WTC11 (cell line): ENCODE data around the gene TEX101. TPM values are rescaled to one million over a fixed set of nuclear protein-coding genes. Genes with fewer than 3 reads are reported as not detected.

ENCODE experiments used
- ATAC-seq: fragments of 200-7000 bp; cut with Tn5 transposase; 2 replicates; pipeline ENCODE4 v1.10.0; 2021; ENCODE audit warnings: mild to moderate bottlenecking, moderate library complexity
- CTCF ChIA-PET: fragments of 300-600 bp; sonication (Branson Sonifier 250); formaldehyde crosslinking; loops from one replicate; lab custom pipeline; 2021; ENCODE audit warnings: antibody characterized with exemption; lab: Charles Lee
- POLR2A ChIA-PET: fragments of 350-600 bp; sonication (Branson Sonifier 250); formaldehyde crosslinking; loops from one replicate; lab custom pipeline; 2021; ENCODE audit warnings: antibody characterized with exemption; lab: Charles Lee
- DNase-seq: peaks from one replicate; pipeline ENCODE4 v3.0.0; 2021; ENCODE audit warnings: low spot score
- H3K27ac Mint-ChIP-seq: 2 replicates; pipeline ENCODE4 v1.8.0; 2021; ENCODE audit warnings: mixed read lengths
- H3K27me3 Mint-ChIP-seq: 2 replicates; pipeline ENCODE4 v1.8.0; 2021; ENCODE audit warnings: low read depth, mild to moderate bottlenecking, moderate library complexity, mixed read lengths
- H3K36me3 Mint-ChIP-seq: 2 replicates; pipeline ENCODE4 v1.8.0; 2021; ENCODE audit warnings: mixed read lengths
- H3K4me1 Mint-ChIP-seq: 2 replicates; pipeline ENCODE4 v1.8.0; 2022; ENCODE audit warnings: mixed read lengths
- H3K4me3 Mint-ChIP-seq: 2 replicates; pipeline ENCODE4 v1.8.0; 2021; ENCODE audit warnings: mild to moderate bottlenecking, moderate library complexity, mixed read lengths
- H3K9me3 Mint-ChIP-seq: 2 replicates; pipeline ENCODE4 v1.8.0; 2021; ENCODE audit warnings: mixed read lengths
- AR ChIP-seq: fragments of 250-450 bp; sonication (Bioruptor Pico); IDR thresholded peaks from 2 replicates; pipeline ENCODE4 v1.9.0; 2021; ENCODE audit warnings: mild to moderate bottlenecking
- ARID4B ChIP-seq: sonication (generic); formaldehyde crosslinking; IDR thresholded peaks from 2 replicates; pipeline ENCODE4 v1.8.0; 2023; ENCODE audit warnings: missing genetic modification reagents, mild to moderate bottlenecking, borderline replicate concordance
- FOXJ3 ChIP-seq: sonication (generic); formaldehyde crosslinking; IDR thresholded peaks from 2 replicates; pipeline ENCODE4 v1.9.0; 2021; ENCODE audit warnings: missing genetic modification reagents, mild to moderate bottlenecking, borderline replicate concordance
- FOXP1 ChIP-seq: sonication (generic); formaldehyde crosslinking; IDR thresholded peaks from 2 replicates; pipeline ENCODE4 v1.8.0; 2022; ENCODE audit warnings: missing genetic modification reagents, mild to moderate bottlenecking, moderate library complexity, borderline replicate concordance
- FOXP4 ChIP-seq: sonication (generic); formaldehyde crosslinking; IDR thresholded peaks from 2 replicates; pipeline ENCODE4 v1.8.0; 2022; ENCODE audit warnings: mild to moderate bottlenecking, missing genetic modification reagents
- MLX ChIP-seq: sonication (generic); formaldehyde crosslinking; IDR thresholded peaks from 2 replicates; pipeline ENCODE4 v1.8.1; 2023; ENCODE audit warnings: mild to moderate bottlenecking, missing genetic modification reagents, moderate library complexity
- SP1 ChIP-seq: sonication (generic); formaldehyde crosslinking; conservative IDR thresholded peaks from 2 replicates; pipeline ENCODE4 v1.8.1; 2022; ENCODE audit warnings: missing genetic modification reagents
- STAT6 ChIP-seq: sonication (generic); formaldehyde crosslinking; conservative IDR thresholded peaks from 2 replicates; pipeline ENCODE4 v1.8.1; 2023; ENCODE audit warnings: mild to moderate bottlenecking, low read depth, missing genetic modification reagents, moderate library complexity
- TCF7 ChIP-seq: sonication (generic); formaldehyde crosslinking; IDR thresholded peaks from 2 replicates; pipeline ENCODE4 v1.8.0; 2022; ENCODE audit warnings: mild to moderate bottlenecking, low read depth, missing genetic modification reagents, moderate library complexity
- TEAD1 ChIP-seq: sonication (generic); formaldehyde crosslinking; IDR thresholded peaks from 2 replicates; pipeline ENCODE4 v1.8.0; 2022; ENCODE audit warnings: mild to moderate bottlenecking, missing genetic modification reagents
- ZNF219 ChIP-seq: sonication (generic); formaldehyde crosslinking; IDR thresholded peaks from 2 replicates; pipeline ENCODE4 v1.8.0; 2023; ENCODE audit warnings: missing genetic modification reagents, mild to moderate bottlenecking, borderline replicate concordance
- ZNF317 ChIP-seq: sonication (generic); formaldehyde crosslinking; IDR thresholded peaks from 2 replicates; pipeline ENCODE4 v1.8.1; 2023; ENCODE audit warnings: low read depth, mild to moderate bottlenecking, moderate library complexity, missing genetic modification reagents, borderline replicate concordance
- ZNF396 ChIP-seq: fragments of 250-450 bp; sonication (Bioruptor Pico); IDR thresholded peaks from 2 replicates; pipeline ENCODE4 v1.8.0; 2021; ENCODE audit warnings: mild to moderate bottlenecking, moderate library complexity, borderline replicate concordance
- ZNF416 ChIP-seq: fragments of 250-450 bp; sonication (Bioruptor Pico); IDR thresholded peaks from 2 replicates; pipeline ENCODE4 v1.9.0; 2021; ENCODE audit warnings: mild to moderate bottlenecking, inconsistent platforms
- ZNF425 ChIP-seq: fragments of 250-450 bp; sonication (Bioruptor Pico); conservative IDR thresholded peaks from 2 replicates; pipeline ENCODE4 v1.9.0; 2021; ENCODE audit warnings: mild to moderate bottlenecking
- total RNA-seq: library from RNA; stranded (reverse); gene quantifications from 3 replicates; pipeline ENCODE4 v1.2.3, GENCODE V29; 2021

The TEX101 gene
- total RNA-seq, 1 experiment from 2014 or later = not detected

- no peak overlapping the region for H3K27ac Mint-ChIP-seq
- H3K27me3 Mint-ChIP-seq = peaks cover 3% of the 10 kb centered on the region; the same call in 1 of the 2 replicates
- no peaks in the 10 kb centered on the region for H3K36me3 Mint-ChIP-seq
- TF ChIP-seq FOXP4 (no peak), SP1 (CRISPR knock-in tag) (no peak), TEAD1 (CRISPR knock-in tag) (no peak), STAT6 (CRISPR knock-in tag) (no peak), MLX (CRISPR knock-in tag) (no peak), ZNF396 (CRISPR knock-in tag) (no peak), FOXP1 (no peak)
- H3K4me1 Mint-ChIP-seq = peaks cover 4% of the 10 kb centered on the region; the same call in 1 of the 2 replicates
- no peak overlapping the region for H3K4me3 Mint-ChIP-seq
- CTCF ChIA-PET = interaction anchor here (0.8 to 2.5 kb wide), 4 partner anchors 79 to 157 kb away, joined by 3 to 11 read pairs (median 4); partner anchors contain the start of genes IRGQ, ZNF575 and ZNF576
- POLR2A ChIA-PET = no interaction called here
- no peak for ATAC-seq
- DNase-seq = no peak
- H3K9me3 Mint-ChIP-seq = 0 out of 2 replicates have a peak, but pooled peaks cover 3% of the 10 kb centered on the region
Observed at GRCh38 chr19:43439709-43440063, 25.0 kb downstream of the TEX101 start.

- Mint-ChIP-seq H3K27ac (no peak overlapping the region), H3K4me3 (no peak overlapping the region), H3K27me3 (peaks cover 7% of the 10 kb centered on the region; the same call in 1 of the 2 replicates), H3K36me3 (no peaks in the 10 kb centered on the region), H3K9me3 (0 out of 2 replicates have a peak, but pooled peaks cover 3% of the 10 kb centered on the region), H3K4me1 (peaks cover 4% of the 10 kb centered on the region)
- CTCF ChIA-PET = interaction anchor here (0.6 to 1.6 kb wide), 2 partner anchors 10 to 77 kb away, joined by 3 to 5 read pairs; no protein-coding TSS in a partner anchor
- POLR2A ChIA-PET = no interaction called here
- DNase-seq (no peak), ATAC-seq (no peak)
- no peak for TF ChIP-seq ZNF425 (CRISPR knock-in tag)
- no peak for TF ChIP-seq ZNF416 (CRISPR knock-in tag)
- TF ChIP-seq ZNF317 (CRISPR knock-in tag) = no peak
- TF ChIP-seq ZNF219 = no peak
- TF ChIP-seq FOXJ3 (CRISPR knock-in tag) = no peak
- no peak for TF ChIP-seq TCF7 (CRISPR knock-in tag)
- no peak for TF ChIP-seq AR (CRISPR knock-in tag)
- no peak for TF ChIP-seq MLX (CRISPR knock-in tag)
- no peak for TF ChIP-seq ARID4B
- no peak for TF ChIP-seq TEAD1 (CRISPR knock-in tag)
Observed at GRCh38 chr19:43441716-43442115, 27.0 kb downstream of the TEX101 start.
